GM21367 (cell line): ENCODE data around the gene CCDC9.
"Not testable (repeated sequence)": the region's sequence is repeated elsewhere in the genome, so short reads cannot be mapped to it uniquely, and the experiment has no call there.

Source experiments
- ATAC-seq: cut with Tn5 transposase; IDR thresholded peaks from one replicate; pipeline ENCODE4 v1.9.1; 2021; ENCODE audit not compliant: unreplicated experiment

The CCDC9 gene

DNA sequence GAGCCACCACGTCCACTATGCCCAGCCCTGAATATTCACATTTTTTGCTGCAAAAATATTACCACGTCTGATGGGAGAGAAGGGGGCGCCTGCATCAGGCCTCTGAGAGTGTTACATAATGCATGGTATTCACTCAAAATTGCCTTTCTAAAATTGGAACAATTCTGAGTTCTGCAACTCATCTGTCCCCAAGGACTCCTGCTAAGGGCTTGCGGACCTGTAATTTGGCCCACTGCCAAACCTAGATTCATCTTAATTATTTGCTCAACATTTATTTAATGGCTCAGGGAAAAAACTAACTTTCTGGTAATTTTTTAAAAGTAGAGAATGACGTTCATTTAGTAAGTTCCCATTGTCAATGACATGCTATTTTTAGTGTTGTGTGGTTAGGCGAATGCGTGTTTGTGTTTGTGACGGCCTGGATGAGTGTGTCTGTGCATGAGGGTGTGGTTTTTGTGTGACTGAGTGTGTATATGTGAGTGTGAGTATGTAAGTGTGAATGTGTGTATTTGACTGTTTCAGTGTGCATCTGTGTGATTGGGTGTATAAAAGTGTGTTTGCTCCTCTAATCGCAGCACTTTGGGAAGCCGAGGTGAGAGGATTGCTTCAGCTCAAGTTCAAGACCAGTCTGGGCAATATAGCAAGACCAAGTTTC lies 27.2 kb downstream of the CCDC9 start:
- no peak for ATAC-seq

GRCh38 chr19:47284324-47284899 lies 28.1 kb downstream of the CCDC9 start:
- ATAC-seq = no peak

GRCh38 chr19:47296036-47296435 lies 39.7 kb downstream of the CCDC9 start:
- ATAC-seq = no peak

DNA sequence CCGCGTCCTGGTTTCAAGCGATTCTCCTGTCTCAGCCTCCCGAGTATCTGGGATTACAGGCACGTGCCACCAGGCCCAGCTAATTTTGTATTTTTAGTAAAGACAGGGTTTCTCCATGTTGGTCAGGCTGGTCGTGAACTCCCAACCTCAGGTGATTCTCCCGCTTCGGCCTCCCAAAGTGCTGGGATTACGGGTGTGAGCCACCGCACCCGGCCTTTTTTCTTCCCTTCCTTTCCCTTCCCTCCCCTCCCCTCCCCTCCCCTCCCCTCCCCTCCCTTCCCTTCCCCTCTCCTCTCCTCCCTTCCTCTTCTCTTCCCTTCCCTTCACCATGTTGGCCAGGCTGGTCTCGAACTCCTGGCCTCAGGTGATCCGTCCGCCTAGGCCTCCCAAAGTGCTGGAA lies 44.5 kb downstream of the CCDC9 start:
- not testable (repeated sequence) for ATAC-seq

DNA sequence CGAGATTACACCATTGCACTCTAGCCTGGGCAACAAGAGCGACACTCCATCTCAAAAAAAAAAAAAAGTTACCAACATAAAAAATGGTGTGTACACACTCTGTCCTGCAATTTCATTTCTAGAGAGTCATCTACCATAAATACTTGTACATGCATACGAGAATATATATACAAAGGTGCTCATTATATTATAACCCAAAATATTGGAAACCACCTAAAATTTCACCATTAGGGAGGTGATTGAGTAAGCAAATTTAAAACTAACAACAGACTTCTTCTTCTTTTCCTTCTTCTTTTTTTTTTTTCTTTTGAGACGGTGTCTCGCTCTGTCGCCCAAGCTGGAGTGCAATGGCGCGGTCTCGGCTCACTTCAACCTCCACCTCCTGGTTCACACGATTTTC lies 45.9 kb downstream of the CCDC9 start:
- ATAC-seq = no peak

GRCh38 chr19:47303966-47304365 lies 47.6 kb downstream of the CCDC9 start:
- ATAC-seq = no peak

DNA sequence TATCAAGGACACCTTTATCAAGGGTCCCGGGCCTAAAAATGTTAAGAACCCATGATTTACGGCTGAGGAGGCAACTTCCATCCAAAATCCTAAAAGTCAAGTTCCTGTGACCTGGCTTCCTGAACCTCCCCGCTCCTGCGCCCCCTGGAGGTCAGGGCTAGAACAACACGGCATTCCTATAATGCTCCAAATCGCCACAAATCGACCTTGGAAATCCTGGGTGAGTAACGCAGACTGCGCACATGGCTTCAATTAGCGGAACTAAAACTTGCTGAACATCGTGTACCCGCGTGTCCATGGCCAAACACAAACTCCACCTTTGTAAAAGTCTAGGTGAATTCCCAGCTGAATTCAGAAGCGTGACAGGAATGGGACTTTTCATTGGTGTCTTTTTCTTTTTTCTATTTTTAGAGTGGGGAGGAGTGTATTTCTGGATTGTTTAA lies 49.0 kb downstream of the CCDC9 start:
- no peak for ATAC-seq

DNA sequence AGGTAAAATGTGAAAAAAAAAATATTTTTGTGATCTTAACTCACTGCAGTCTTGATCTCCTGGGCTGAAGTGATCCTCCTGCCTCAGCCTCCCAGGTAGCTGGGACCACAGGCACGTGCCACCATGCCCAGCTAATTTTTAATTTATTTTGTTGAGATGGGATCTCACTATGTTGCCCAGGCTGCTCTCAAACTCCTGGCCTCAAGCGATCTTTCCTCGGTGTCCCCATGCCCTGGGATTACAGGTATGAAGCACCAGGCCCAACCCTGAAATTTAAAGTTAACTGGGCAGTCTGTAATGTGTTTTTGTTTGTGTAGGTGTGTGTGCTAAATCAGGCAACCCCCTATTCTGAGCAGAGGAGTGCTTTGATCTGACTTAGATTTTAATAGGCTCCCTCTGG lies 50.0 kb downstream of the CCDC9 start:
- ATAC-seq = no peak

GRCh38 chr19:47309038-47309437 lies 52.7 kb downstream of the CCDC9 start:
- no peak for ATAC-seq

DNA sequence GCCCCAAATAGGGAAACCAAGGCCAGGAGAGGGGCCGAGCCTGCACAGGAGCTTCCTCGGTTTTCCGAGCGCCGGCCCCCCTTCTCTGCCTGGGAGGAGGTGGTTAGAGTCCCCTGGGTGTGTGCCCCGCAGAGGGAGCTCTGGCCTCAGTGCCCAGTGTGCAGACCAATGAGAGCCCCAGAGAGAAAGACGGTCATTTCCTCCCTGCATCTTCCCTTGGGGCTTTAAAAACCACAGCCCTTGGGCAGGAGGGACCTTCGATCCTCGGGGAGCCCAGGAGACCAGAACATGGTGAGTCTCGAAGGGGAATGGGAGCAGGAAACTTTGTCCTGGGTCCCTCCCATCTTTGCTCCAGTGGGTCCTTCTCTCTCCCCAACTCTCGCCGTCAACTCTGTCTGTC lies 53.3 kb downstream of the CCDC9 start, which contains the start of gene C5AR1:
Gene C5AR1, plus strand, starts transcription at position 254 of the 400 bp plus-strand sequence. Its CDS starts 35 bp downstream, at position 289.
- no peak for ATAC-seq

DNA sequence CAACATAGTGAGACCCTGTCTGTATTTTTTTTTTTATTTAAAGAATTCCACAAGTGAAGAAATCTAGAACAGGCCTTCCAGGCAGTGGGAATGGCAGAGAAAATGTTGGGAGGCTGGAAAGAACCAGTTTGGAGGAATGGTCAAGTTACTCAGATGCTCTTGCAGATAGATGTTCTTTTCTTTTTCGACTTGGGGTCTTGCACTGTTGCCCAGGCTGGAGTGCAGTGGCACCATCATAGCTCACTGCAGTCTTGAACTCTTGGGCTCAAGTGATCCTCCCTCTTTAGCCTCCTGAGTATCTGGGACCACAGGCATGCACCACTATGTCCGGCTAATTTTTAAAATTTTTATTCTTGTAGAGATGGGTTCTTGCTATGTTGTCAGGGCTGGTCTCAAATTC lies 54.0 kb downstream of the CCDC9 start:
- no peak for ATAC-seq

GRCh38 chr19:47310819-47311218 lies 54.5 kb downstream of the CCDC9 start:
- ATAC-seq = no peak

- no peak for ATAC-seq
Measured at GRCh38 chr19:47312366-47313006, 56.2 kb downstream of the CCDC9 start.

DNA sequence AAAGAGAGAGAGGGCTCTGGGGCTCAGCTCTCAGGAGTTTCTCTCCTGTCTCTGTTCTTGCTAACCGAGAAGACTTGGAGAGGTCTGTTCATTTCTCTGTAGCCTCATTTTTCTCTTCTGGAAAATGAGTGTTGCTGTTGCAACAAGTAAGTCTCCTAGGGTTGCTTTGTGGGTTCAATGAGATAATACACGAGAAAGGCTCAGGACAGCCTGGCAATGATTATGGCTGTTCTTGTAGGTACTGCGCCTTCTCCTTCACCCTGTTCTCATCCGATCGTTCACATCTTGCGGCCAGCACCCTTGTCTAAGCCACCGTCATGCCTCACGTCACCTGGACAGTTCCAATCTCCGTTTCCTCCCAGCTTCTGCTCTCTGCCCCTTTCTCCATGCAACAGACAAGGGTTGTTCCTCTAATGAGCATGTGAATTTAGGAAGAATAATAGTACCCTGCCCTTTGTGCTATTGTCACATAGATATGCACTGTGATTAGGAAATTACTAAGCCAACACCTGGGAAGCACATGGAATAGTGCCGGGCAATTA lies 57.5 kb downstream of the CCDC9 start:
- no peak for ATAC-seq

GRCh38 chr19:47315125-47315821 lies 58.9 kb downstream of the CCDC9 start:
- ATAC-seq = no peak

DNA sequence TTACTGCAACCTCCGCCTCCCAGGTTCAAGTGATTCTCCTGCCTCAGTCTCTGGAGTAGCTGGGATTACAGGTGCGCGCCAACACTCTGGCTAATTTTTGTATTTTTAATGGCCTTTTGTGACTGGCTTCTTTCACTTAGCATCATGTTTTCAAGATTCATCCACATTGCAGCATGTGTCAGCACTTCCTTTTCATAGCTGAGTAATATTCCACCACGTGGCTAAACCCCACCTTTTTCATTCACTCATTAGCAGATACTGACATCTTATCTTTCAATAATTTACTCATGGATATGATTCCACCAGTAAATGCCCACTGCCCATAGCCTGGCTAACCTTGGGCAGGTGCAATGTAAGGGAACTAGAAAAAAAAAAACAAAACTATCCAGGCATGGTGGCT lies 60.2 kb downstream of the CCDC9 start:
- ATAC-seq = no peak

- no peak for ATAC-seq
Measured at GRCh38 chr19:47319923-47320871, 63.9 kb downstream of the CCDC9 start.
